Measurements from ENCODE around the gene KRTAP5-3.

GRCh38 chr11:1619449-1619848 is 11.2 kb upstream of the KRTAP5-3 start:
- TF ChIP-seq CTBP2 (IDR thresholded peaks at IDR 0.05; ENCODE audit: borderline replicate concordance, insufficient read depth, insufficient read length, low read length) (no peak), HDAC2 (IDR thresholded peaks at IDR 0.05; ENCODE audit: borderline replicate concordance in 1 of 2, low read depth in 2 of 2, low read length in 2 of 2) (no peak), CBX8 (IDR thresholded peaks at IDR 0.05; ENCODE audit: borderline replicate concordance, low read depth, low read length) (no peak), EP300 (IDR thresholded peaks at IDR 0.05; ENCODE audit: borderline replicate concordance in 1 of 2, low read depth in 2 of 2, low read length in 2 of 2) (no peak), SIN3A (conservative IDR thresholded peaks at IDR 0.05 in 1 of 2, IDR thresholded peaks at IDR 0.05 in 1 of 2; ENCODE audit: low read depth in 1 of 2, low read length in 2 of 2) (no peak), RNF2 (IDR thresholded peaks at IDR 0.05; ENCODE audit: borderline replicate concordance, low read depth, low read length, missing control alignments, poor library complexity, severe bottlenecking) (no peak), ATF3 (IDR thresholded peaks at IDR 0.05; ENCODE audit: insufficient read depth, low read depth, low read length) (no peak), MAX (IDR thresholded peaks at IDR 0.05) (no peak), JUND (IDR thresholded peaks at IDR 0.05; ENCODE audit: low read length) (no peak), MAFK (IDR thresholded peaks at IDR 0.05; ENCODE audit: low read depth, low read length) (no peak), EZH2 (IDR thresholded peaks at IDR 0.05; ENCODE audit: low read depth, low read length, severe bottlenecking) (no peak), CTCF (IDR thresholded peaks at IDR 0.05; ENCODE audit: control extremely low read depth in 1 of 3, insufficient read depth in 1 of 3, low read depth in 1 of 3, low read length in 3 of 3) (no peak)

Data from H1 (cell line).